ENCODE measurements around the gene C13orf46. TPM values are rescaled to one million over a fixed set of nuclear protein-coding genes. Genes with fewer than 3 reads are reported as not detected.

Gene C13orf46
- polyA plus RNA-seq, 2 of the 4 experiments (the other 2 are of a cell fraction): 0.05 to 0.13 TPM

DNA sequence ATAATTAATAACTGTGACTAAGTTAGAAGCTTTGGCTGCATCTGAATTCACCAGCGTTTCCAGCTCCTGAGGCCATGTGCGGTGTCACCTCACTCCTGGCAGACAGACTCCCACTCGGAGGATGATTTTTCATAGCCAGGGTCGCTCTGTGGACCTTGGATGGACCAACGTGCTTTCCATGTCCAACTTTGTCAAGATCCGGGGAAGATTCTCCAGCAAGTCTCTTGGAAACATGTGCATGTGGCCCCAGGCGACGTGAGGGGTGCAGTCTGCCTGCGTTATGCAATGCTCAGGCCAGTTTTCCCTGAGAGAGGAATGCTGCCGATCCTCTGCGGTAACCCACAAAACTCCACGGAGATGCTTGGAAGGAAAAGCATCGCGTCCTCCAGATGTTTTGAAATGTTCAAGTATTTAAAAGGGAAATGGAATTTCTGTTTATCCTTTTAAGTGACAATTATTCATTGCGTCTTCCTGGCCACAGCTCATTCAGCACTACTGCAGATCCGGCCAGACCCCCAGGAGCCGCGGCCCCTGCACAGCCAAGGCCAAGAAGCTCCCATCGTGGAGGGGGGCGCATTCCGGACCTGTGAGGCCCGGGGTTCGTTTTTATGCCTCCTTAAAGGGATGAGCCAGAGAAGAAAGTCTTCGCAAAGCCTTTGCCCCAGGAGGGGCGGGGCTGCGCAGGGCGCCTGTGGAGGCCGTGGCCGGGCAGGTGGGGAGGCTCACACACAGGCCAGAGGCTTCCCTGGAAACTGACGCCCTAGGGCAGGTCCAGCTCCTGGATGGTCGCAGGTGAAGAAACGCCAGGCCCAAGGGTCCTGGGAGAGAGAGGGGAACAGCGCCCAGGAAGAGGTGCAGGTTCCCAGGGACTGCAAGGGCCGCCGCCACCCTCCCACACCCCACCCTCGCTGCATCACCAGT is 46.0 kb downstream of the C13orf46 start:
- H3K4me2 ChIP-seq: no peak overlapping the region
- FAIRE-seq (no peak), ATAC-seq (no peak), DNase-seq (ENCODE audit: low read depth in 1 of 2, low spot score in 1 of 2) (no peak)
- no peak overlapping the region for H3K27ac ChIP-seq
- TF ChIP-seq, protein P1, sequence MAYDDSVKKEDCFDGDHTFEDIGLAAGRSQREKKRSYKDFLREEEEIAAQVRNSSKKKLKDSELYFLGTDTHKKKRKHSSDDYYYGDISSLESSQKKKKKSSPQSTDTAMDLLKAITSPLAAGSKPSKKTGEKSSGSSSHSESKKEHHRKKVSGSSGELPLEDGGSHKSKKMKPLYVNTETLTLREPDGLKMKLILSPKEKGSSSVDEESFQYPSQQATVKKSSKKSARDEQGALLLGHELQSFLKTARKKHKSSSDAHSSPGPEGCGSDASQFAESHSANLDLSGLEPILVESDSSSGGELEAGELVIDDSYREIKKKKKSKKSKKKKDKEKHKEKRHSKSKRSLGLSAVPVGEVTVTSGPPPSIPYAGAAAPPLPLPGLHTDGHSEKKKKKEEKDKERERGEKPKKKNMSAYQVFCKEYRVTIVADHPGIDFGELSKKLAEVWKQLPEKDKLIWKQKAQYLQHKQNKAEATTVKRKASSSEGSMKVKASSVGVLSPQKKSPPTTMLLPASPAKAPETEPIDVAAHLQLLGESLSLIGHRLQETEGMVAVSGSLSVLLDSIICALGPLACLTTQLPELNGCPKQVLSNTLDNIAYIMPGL (CRISPR knock-in tag; IDR thresholded peaks at IDR 0.05; ENCODE audit: borderline replicate concordance): no peak
- TF ChIP-seq CHD2 (IDR thresholded peaks at IDR 0.05; ENCODE audit: low read length, partially characterized antibody): no peak
- TF ChIP-seq, protein P2, sequence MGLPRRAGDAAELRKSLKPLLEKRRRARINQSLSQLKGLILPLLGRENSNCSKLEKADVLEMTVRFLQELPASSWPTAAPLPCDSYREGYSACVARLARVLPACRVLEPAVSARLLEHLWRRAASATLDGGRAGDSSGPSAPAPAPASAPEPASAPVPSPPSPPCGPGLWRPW (IDR thresholded peaks at IDR 0.05): no peak
- TF ChIP-seq, protein P3, sequence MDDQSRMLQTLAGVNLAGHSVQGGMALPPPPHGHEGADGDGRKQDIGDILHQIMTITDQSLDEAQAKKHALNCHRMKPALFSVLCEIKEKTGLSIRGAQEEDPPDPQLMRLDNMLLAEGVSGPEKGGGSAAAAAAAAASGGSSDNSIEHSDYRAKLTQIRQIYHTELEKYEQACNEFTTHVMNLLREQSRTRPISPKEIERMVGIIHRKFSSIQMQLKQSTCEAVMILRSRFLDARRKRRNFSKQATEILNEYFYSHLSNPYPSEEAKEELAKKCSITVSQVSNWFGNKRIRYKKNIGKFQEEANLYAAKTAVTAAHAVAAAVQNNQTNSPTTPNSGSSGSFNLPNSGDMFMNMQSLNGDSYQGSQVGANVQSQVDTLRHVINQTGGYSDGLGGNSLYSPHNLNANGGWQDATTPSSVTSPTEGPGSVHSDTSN (IDR thresholded peaks at IDR 0.05): no peak
- TF ChIP-seq POLR2A (IDR thresholded peaks at IDR 0.05; ENCODE audit: low read length): no peak
- TF ChIP-seq CBX8 (IDR thresholded peaks at IDR 0.05): no peak
- TF ChIP-seq ESRRA (IDR thresholded peaks at IDR 0.05; ENCODE audit: borderline replicate concordance, low read length): no peak
- TF ChIP-seq RCOR1 (IDR thresholded peaks at IDR 0.05; ENCODE audit: low read depth, low read length): no peak
- no peak for TF ChIP-seq CEBPB (IDR thresholded peaks at IDR 0.05)
- 42% methylated on average over 17 of the region's 36 CpGs for WGBS (ENCODE audit: missing lambda C conversion rate)
- CTCF ChIA-PET: no interaction called here
- POLR2A ChIA-PET: no interaction called here
- H3K4me1 ChIP-seq: no peaks in the 10 kb centered on the region
- H3K9me3 ChIP-seq: no peaks in the 10 kb centered on the region
- H3K4me3 ChIP-seq: no peak overlapping the region

DNA sequence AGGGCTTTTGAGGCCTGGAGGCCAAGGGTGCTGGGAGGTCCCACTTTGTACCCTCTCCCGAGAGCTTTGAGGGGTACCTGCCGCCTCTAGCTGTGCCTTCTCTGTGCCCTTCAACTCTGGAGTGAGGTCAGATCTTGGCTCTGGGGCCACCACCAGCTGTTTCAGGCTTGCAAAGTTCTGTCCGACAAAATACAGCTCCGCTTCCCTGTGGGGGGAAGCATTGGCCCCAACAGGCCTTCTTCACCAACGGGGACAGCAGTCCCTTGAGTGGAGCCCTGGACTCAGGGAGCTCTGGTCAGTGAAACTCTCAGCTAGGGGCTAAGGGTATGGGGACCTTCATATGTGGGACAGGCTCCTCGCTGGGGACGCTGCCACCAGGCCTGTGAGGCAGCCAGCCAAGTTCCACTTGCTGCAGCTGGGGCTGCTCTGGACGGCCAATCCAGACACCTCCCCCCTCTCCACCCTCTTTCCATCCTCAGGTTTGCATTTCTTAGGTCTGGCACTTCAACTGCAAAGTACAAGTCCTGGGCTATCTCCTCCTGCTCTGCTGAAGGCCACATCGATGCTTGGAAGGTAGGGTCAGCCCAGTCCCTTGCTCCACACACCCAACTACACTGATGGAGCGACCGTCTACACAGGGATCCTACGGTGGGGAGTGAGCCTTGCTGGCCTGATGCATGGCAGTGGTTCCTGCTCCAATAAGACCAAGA is 46.8 kb downstream of the C13orf46 start:
- ChIA-PET CTCF (no interaction called here), POLR2A (no interaction called here)
- ATAC-seq (no peak), DNase-seq (ENCODE audit: low read depth in 1 of 2, low spot score in 1 of 2) (no peak), FAIRE-seq (no peak)
- WGBS (ENCODE audit: missing lambda C conversion rate): 60% methylated on average over 9 of the region's 12 CpGs
- no peaks in the 10 kb centered on the region for H3K4me1 ChIP-seq
- no peak for TF ChIP-seq NFE2L2 (conservative IDR thresholded peaks at IDR 0.05; ENCODE audit: low read length)
- no peak overlapping the region for H3K4me2 ChIP-seq
- peaks cover 5% of the 10 kb centered on the region; the same call in 1 of the 3 replicates for H3K9me3 ChIP-seq
- H3K27ac ChIP-seq: no peak overlapping the region
- no peak overlapping the region for H3K4me3 ChIP-seq

DNA sequence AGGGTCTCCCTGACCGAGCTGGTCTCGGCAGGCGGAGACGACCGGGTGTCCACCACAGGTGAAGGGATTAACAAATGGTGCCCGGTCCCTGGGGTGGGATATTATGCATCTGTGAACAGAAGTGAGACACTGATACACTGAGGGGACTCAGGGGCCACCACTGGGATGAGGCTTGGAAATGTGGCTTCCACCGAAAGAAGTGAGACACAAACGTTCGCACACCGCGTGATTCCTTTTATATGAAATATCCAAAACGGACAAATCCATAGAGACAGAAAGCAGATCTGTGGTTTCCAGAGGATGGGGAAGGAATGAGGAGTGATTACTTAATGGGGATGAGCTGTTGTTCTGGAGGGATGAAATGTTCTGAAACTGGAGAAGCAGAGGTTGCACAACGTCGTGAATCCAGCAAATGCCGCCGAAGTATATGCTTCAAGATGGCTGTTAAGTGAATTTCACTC is 47.5 kb downstream of the C13orf46 start:
- ATAC-seq: no peak
- 74% methylated on average over 16 of the region's 16 CpGs for WGBS (ENCODE audit: missing lambda C conversion rate)
- no peak for DNase-seq (ENCODE audit: low read depth in 1 of 2, low spot score in 1 of 2)
- Histone ChIP-seq H3K9me3 (peaks cover 13% of the 10 kb centered on the region; the same call in 2 of the 3 replicates), H3K27ac (no peak overlapping the region), H3K4me2 (no peak overlapping the region), H3K4me1 (no peaks in the 10 kb centered on the region), H3K4me3 (no peak overlapping the region)
- ChIA-PET CTCF (no interaction called here), POLR2A (interaction anchor here (0.6 kb wide), 1 partner anchor 180 kb away, joined by 3 read pairs; no protein-coding TSS in a partner anchor)
- FAIRE-seq: no peak
- TF ChIP-seq POLR2A (IDR thresholded peaks at IDR 0.05; ENCODE audit: low read length) (no peak), KDM1A (IDR thresholded peaks at IDR 0.05; ENCODE audit: low read depth) (no peak), JUN (IDR thresholded peaks at IDR 0.05) (no peak), NPAS2 (CRISPR knock-in tag; IDR thresholded peaks at IDR 0.05; ENCODE audit: borderline replicate concordance) (no peak), GATA3 (IDR thresholded peaks at IDR 0.05; ENCODE audit: borderline replicate concordance) (no peak), BHLHE40 (IDR thresholded peaks at IDR 0.05; ENCODE audit: low read depth, low read length) (no peak), EHF (CRISPR knock-in tag; IDR thresholded peaks at IDR 0.05) (no peak), ZNF302 (CRISPR knock-in tag; IDR thresholded peaks at IDR 0.05) (no peak), ZFP36 (IDR thresholded peaks at IDR 0.05; ENCODE audit: borderline replicate concordance, partially characterized antibody) (no peak), MAFK (IDR thresholded peaks at IDR 0.05; ENCODE audit: partially characterized antibody) (no peak)
- TF ChIP-seq, protein P4, sequence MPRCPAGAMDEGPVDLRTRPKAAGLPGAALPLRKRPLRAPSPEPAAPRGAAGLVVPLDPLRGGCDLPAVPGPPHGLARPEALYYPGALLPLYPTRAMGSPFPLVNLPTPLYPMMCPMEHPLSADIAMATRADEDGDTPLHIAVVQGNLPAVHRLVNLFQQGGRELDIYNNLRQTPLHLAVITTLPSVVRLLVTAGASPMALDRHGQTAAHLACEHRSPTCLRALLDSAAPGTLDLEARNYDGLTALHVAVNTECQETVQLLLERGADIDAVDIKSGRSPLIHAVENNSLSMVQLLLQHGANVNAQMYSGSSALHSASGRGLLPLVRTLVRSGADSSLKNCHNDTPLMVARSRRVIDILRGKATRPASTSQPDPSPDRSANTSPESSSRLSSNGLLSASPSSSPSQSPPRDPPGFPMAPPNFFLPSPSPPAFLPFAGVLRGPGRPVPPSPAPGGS (IDR thresholded peaks at IDR 0.05): no peak
- TF ChIP-seq, protein P1 (CRISPR knock-in tag; IDR thresholded peaks at IDR 0.05; ENCODE audit: borderline replicate concordance): no peak
- TF ChIP-seq, protein P5, sequence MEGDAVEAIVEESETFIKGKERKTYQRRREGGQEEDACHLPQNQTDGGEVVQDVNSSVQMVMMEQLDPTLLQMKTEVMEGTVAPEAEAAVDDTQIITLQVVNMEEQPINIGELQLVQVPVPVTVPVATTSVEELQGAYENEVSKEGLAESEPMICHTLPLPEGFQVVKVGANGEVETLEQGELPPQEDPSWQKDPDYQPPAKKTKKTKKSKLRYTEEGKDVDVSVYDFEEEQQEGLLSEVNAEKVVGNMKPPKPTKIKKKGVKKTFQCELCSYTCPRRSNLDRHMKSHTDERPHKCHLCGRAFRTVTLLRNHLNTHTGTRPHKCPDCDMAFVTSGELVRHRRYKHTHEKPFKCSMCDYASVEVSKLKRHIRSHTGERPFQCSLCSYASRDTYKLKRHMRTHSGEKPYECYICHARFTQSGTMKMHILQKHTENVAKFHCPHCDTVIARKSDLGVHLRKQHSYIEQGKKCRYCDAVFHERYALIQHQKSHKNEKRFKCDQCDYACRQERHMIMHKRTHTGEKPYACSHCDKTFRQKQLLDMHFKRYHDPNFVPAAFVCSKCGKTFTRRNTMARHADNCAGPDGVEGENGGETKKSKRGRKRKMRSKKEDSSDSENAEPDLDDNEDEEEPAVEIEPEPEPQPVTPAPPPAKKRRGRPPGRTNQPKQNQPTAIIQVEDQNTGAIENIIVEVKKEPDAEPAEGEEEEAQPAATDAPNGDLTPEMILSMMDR (IDR thresholded peaks at IDR 0.05): no peak
- TF ChIP-seq, protein P6, sequence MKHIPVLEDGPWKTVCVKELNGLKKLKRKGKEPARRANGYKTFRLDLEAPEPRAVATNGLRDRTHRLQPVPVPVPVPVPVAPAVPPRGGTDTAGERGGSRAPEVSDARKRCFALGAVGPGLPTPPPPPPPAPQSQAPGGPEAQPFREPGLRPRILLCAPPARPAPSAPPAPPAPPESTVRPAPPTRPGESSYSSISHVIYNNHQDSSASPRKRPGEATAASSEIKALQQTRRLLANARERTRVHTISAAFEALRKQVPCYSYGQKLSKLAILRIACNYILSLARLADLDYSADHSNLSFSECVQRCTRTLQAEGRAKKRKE (CRISPR knock-in tag; IDR thresholded peaks at IDR 0.05; ENCODE audit: low read depth): no peak
